GM19468 (cell line): ENCODE data around the gene CYP1B1.
"Not testable (repeated sequence)": the region's sequence is repeated elsewhere in the genome, so short reads cannot be mapped to it uniquely, and the experiment has no call there.

Experiments
- ATAC-seq: cut with Tn5 transposase; IDR thresholded peaks from one replicate; pipeline ENCODE4 v1.9.1; 2021; ENCODE audit warnings: mild to moderate bottlenecking, moderate library complexity, moderate number of reproducible peaks; ENCODE audit not compliant: unreplicated experiment; ENCODE audit errors: extremely low read depth

Gene CYP1B1

DNA sequence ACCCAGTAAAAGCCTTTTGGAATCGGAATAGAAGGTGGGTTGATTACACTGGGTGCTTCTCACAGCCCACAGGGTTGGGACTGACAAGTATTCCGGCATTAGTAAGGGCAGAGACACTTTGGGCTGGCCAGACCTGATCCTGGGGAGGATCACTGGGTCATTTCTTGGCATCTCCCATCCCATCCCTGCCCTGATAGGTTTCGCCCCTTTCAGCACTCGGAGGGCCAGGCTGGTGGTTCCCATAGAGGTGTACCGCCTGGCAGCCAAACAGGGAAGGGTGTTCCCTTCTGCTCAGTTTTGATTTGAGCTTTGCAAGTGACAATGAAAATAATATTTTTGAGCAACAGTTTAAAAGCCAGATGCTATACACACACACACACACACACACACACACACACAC, 37.3 kb downstream of the CYP1B1 start:
- ATAC-seq: no peak

DNA sequence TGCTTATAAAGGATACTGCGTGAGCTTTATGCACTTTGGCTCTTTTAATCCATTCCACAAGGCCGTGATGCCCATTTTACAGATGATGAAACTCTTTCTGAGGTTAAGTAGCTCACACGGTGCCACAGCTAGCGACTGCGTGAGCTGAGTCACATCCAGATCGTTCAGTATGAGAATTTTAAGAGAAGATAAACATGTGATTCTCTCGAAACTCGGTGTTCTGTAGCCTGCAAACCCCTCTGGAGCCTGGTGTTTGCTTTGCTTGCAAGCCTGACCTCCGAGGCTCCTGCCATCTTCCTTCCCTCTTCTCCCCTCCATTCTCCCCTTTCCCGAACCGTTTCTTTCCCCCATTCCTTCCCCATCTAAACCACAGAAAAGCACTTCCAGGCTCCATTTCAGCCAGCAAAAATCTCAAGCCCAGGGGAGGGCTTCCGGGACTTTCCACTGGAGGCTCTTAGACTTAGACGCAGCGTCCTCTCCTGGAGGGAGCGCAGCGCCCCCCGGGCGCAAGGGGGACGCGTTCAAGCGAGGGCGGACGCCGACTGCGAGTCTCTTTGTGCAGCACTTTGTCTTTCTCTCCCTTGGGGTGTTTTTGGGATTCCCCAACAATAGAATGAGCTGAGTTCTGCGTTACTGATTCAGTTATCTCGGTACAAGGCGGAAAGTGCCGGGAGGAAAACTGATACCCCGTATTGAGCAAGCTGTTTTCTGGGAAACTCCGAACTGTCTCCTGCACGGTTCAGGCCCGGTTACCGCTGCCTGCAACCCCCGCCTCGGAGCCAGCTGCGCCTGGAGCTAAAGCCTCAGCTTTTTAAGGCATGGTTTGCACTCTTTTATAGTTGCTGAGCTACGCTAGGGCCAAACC, 38.0 kb downstream of the CYP1B1 start:
- peak; percentile 65 for ATAC-seq

DNA sequence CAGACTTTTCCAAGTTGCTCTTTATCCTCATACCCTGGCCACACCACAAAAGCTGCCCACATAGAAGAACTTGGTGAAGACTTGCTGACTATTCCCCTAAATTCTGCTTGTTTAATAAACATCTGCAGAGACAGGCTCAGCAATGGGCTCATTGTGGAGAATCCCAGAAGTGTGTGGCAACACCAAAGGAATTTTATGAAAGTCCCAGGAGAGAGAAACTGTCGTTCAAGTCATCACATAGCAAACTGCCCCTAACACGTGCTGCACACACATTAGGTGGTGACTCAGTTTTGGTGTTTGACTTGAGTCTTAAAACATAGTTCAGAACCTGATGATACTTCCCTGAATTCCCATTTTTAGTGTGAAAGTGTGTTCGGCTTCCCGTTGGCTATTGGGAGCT, 38.6 kb downstream of the CYP1B1 start:
- ATAC-seq: no peak

GRCh38 chr2:38035968-38036367, 40.0 kb downstream of the CYP1B1 start:
- ATAC-seq: no peak

GRCh38 chr2:38033646-38034045, 42.3 kb downstream of the CYP1B1 start:
- no peak for ATAC-seq

DNA sequence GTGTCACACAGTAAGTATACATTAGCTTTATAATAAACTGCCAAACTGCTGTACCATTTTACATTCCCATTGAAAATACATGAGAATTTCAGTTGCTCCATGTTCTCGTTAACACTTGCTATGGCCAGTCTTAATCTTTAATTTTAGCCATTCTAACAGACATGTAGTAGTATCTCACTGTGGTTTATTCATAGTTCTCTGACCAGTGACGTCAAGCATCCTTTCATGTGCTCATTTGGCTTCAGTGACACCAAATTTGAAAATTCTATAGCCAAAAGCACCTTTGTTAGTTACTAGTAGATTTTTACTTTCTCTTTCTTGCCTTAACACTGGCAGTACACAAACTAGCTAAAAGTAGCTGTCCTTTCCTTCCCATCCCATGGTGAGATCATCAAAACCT, 43.0 kb downstream of the CYP1B1 start:
- ATAC-seq: no peak

DNA sequence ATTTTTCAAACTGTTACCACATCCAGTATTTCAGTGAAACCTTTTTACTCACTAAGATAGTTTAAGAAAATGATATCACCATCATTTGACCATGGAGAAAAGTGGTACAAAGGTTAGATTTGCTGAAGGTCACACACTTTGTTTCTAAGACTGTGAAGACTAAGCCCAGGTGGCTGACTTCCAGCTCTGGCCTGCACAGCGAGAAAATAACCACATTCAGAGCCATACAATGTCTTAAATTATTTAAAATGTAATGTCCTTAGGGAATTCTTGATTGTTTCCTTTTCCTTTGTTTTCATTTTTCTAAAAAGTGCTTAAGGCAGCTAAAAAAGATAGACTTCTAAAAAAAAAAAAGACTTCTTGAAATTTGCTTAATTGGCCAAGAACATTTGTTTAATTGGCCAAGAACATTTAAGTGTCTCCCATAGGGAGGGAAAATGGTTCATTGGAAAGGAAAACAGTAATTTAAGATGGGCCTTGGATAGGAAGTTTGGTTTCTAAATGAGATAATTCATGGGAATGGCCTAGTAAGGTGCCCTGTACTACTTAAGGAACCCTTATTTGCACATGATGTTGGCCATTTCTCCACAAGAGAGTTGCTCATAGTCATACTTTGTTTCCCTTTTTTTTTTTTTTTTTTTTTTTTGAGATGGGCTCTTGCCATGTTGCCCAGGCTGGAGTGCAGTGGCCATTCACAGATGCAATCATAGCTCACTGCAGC, 45.2 kb downstream of the CYP1B1 start:
- no peak for ATAC-seq

DNA sequence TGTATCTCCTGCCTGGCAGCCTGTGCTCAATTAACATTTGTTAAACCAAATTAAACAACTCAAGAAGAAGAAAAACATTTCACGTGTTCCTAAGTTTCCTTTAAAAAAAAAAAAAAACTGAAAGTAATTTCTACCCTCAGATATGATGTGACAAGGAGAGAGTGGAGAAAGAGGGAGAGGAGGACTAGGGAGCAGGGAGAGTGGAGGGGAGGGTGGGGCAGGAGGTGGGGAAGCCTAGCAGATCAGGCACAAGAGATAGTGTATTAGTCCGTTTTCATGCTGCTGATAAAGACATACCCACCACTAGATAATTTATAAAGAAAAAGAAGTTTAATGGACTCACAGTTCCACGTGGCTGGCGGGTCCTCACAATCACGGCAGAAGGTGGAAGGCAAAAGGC, 46.4 kb downstream of the CYP1B1 start:
- no peak for ATAC-seq

- ATAC-seq: no peak
These were observed 47.1 kb downstream of the CYP1B1 start for GRCh38 chr2:38028829-38029228.

GRCh38 chr2:38026846-38027245, 49.1 kb downstream of the CYP1B1 start:
- ATAC-seq: no peak

- no peak for ATAC-seq
These were observed 54.4 kb downstream of the CYP1B1 start for GRCh38 chr2:38021589-38021988.

DNA sequence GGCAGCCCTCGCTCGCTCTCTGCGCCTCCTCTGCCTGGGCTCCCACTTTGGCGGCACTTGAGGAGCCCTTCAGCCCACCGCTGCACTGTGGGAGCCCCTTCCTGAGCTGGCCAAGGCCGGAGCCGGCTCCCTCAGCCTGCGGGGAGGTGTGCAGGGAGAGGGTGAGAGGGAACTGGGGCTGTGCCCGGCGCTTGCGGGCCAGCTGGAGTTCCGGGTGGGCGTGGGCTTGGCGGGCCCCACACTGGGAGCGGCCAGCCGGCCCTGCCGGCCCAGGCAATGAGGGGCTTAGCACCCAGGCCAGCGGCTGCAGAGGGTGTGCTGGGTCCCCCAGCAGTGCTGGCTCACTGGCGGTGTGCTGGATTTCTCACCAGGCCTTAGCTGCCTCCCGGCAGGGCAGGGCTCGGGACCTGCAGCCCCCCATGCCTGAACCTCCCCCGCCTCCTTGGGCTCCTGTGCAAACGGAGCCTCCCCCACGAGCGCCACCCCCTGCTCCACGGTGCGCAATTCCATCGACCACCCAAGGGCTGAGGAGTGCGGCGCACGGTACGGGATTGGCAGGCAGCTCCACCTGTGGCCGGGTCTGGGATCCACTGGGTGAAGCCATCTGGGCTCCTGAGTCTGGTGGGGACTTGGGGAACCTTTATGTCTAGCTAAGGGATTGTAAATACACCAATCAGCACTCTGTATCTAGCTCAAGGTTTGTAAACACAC, 55.4 kb downstream of the CYP1B1 start:
- not testable (repeated sequence) for ATAC-seq

DNA sequence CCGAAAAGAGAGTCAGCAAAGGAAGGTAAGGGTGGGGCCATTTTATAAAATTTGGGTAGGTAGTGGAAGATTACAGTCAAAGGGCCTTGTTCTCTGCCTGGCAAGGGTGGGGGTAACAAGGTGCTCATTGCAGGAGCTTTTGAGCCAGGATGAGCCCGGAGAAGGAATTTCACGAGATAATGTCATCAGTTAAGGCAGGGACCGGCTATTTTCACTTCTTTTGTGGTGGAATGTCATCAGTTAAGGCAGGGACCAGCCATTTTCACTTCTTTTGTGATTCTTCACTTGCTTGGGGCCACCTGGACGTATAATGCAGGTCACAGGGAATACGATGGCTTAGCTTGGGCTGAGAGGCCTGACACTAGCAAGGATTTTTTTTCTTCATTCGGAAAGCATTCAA, 58.1 kb downstream of the CYP1B1 start:
- no peak for ATAC-seq
